HUES64 (cell line): ENCODE results near the gene AVEN. TPM values are rescaled to one million over a fixed set of nuclear protein-coding genes. Genes with fewer than 3 reads are reported as not detected.

Experiments used
- H3K27ac ChIP-seq: 2 replicates; pipeline ENCODE4 v1.7.0; 2013; ENCODE audit warnings: low read depth, low read length, inconsistent platforms
- H3K27me3 ChIP-seq: 2 replicates; pipeline ENCODE4 v1.6.1; 2013; ENCODE audit warnings: mild to moderate bottlenecking, low read length; ENCODE audit not compliant: insufficient read depth
- H3K36me3 ChIP-seq: 2 replicates; pipeline ENCODE4 v1.6.1; 2013; ENCODE audit warnings: mild to moderate bottlenecking, low read length; ENCODE audit not compliant: insufficient read depth
- H3K4me1 ChIP-seq: 2 replicates; pipeline ENCODE4 v1.6.1; 2013; ENCODE audit warnings: mild to moderate bottlenecking, low read length, moderate library complexity; ENCODE audit not compliant: insufficient read depth
- H3K4me3 ChIP-seq: 2 replicates; pipeline ENCODE4 v1.5.1; 2013; ENCODE audit warnings: mild to moderate bottlenecking, low read length, moderate library complexity
- H3K9ac ChIP-seq: 2 replicates; pipeline ENCODE4 v1.6.1; 2013; ENCODE audit warnings: mild to moderate bottlenecking, low read depth, low read length
- H3K9me3 ChIP-seq: 2 replicates; pipeline ENCODE4 v1.6.1; 2013; ENCODE audit warnings: low read depth, low read length; ENCODE audit not compliant: insufficient read depth
- WGBS: fragments of 150-250, 120-280 bp; methylation state at CpG from one replicate; pipeline ENCODE4 v1.1.7; 2013; ENCODE audit warnings: missing lambda C conversion rate; 5-methylcytosine and 5-hydroxymethylcytosine counted together
- polyA plus RNA-seq, 2 experiments: library from polyadenylated mRNA; stranded (reverse); fragments of 50-300 nt; gene quantifications; one replicate each; pipeline ENCODE4 v1.2.3, GENCODE V29; 2013

AVEN gene, protein sequence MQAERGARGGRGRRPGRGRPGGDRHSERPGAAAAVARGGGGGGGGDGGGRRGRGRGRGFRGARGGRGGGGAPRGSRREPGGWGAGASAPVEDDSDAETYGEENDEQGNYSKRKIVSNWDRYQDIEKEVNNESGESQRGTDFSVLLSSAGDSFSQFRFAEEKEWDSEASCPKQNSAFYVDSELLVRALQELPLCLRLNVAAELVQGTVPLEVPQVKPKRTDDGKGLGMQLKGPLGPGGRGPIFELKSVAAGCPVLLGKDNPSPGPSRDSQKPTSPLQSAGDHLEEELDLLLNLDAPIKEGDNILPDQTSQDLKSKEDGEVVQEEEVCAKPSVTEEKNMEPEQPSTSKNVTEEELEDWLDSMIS
- polyA plus RNA-seq (2013, experiment 1 of 2): 19.6 TPM
- polyA plus RNA-seq (2013, experiment 2 of 2): 19.0 TPM

DNA sequence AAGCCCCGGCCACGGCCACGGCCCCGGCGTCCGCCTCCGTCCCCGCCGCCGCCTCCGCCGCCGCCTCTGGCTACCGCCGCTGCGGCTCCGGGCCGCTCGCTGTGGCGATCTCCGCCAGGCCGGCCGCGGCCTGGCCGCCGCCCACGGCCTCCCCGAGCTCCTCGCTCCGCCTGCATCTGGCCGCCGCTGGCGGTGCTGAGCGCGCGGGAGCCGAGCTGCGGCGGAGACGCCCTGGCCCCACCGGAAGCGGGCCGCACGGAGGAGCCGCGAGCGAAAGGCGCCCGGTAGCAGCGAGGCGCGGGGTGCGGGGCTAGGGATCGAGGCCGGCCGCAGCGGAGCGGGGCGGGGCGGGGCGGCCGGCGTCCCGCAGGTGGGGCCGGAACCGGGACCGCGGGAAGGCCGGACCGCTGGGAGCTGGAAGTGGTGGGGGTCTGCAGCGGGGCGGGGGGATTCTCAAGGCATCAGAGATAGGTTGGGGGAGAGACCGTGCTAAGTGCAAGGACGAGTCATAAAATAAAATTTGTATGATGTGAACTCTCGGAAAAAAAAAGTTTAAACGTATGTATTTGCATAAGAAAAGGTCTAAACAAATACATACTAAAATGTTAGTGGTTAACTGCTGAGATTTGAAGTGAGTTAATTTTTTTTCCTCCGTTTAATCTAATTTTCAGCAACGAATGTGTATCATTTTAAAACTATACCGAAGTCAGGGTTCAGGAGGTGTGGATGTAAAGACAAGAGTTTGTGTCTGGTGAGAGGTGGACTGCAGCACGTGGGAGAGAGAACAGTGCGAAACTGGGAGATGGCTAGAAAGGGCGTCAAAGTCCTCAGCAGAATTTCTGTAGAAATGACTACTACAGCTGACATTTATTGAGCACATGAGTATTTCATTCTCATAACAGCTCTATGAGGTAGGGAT, at the start of gene AVEN:
AVEN (minus strand) TSS at position 334 of the 919 bp plus-strand sequence; CDS start at position 176, 158 bp downstream.
- Histone ChIP-seq H3K27ac (peak within 1 kb of the TSS; percentile 84; the same call in 1 of the 2 replicates), H3K4me3 (peak within 1 kb of the TSS; percentile 81), H3K9me3 (no peaks in the 10 kb centered on the region), H3K9ac (peak within 1 kb of the TSS; percentile 93), H3K27me3 (peaks cover 29% of the 10 kb centered on the region), H3K36me3 (no peaks in the 10 kb centered on the region), H3K4me1 (peaks cover 5% of the 10 kb centered on the region)
- 2% methylated on average over 80 of the region's 82 CpGs for WGBS

DNA sequence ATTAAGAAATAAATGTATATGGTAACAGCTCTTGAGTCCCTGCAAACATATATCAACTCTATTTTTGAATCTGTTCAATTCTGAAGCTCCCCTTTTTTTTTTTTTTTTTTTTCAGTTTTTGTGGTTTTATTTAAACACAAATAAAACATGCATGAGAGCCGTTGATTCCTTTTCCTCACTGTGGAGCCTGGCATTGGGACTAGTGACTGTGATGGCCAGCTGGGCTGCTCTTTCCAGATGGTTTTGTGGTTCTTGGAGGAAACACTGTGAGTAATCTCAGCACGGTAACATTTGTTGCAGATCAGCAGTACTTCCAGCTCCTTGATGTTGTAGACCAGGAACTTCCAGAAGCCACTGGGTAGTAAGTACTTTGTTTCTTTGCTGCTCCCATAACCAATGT, 46.7 kb upstream of the AVEN start:
- WGBS: 92% methylated on average over 2 of the region's 2 CpGs
- H3K27ac ChIP-seq: no peak overlapping the region

GRCh38 chr15:34084086-34084485, 45.1 kb upstream of the AVEN start:
- WGBS: 93% methylated on average over 7 of the region's 7 CpGs

More for the DNA sequence above, 46.7 kb upstream of the AVEN start:
- Histone ChIP-seq H3K9ac (no peak overlapping the region), H3K27me3 (no peaks in the 10 kb centered on the region), H3K4me3 (no peak overlapping the region), H3K4me1 (no peaks in the 10 kb centered on the region), H3K9me3 (no peaks in the 10 kb centered on the region), H3K36me3 (peaks cover 55% of the 10 kb centered on the region)

DNA sequence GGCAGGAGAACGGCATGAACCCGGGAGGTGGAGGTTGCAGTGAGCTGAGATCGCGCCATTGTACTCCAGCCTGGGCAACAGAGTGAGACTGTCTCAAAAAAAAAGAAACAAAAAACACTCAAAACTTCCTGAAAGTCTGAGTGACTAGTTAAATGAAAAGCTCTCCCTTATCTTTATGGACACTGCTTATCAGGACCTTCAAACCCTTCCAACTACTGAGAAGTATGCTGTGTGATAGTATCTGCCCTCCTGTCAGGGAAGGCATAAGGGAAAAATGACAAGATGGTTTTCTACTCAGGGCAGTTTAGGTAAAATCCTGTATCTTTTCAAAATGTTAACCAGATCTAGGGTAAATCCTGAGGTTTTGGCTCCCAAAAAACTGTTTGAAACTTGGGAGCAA, 40.9 kb upstream of the AVEN start:
- Histone ChIP-seq H3K9ac (no peak overlapping the region), H3K27me3 (no peaks in the 10 kb centered on the region), H3K4me3 (no peak overlapping the region), H3K36me3 (peaks cover 16% of the 10 kb centered on the region), H3K4me1 (no peaks in the 10 kb centered on the region), H3K27ac (no peak overlapping the region), H3K9me3 (no peaks in the 10 kb centered on the region)
- 98% methylated on average over 4 of the region's 4 CpGs for WGBS

More at GRCh38 chr15:34084086-34084485, 45.1 kb upstream of the AVEN start:
- Histone ChIP-seq H3K27me3 (no peaks in the 10 kb centered on the region), H3K36me3 (peaks cover 48% of the 10 kb centered on the region), H3K27ac (no peak overlapping the region), H3K9ac (no peak overlapping the region), H3K9me3 (no peaks in the 10 kb centered on the region), H3K4me1 (no peaks in the 10 kb centered on the region), H3K4me3 (no peak overlapping the region)

DNA sequence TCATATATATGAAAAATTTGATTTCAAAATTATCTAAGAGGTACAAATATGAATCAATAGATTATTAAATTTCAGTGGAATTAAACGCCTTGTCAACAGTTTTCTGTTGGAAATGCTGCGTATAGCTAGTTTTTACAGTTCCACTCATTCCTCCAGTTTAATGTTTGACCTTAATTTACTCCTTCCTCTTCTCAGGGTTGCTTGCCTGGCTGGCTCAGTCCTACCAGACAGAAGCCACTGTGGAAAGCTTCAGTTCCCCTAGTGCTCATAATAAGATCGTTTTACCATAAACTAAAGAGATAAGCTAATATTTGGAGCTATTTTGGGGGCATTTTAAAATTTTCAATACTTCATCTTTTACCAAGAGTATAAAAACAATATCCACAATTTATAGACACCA, 39.9 kb upstream of the AVEN start:
- no peaks in the 10 kb centered on the region for H3K4me1 ChIP-seq
- H3K36me3 ChIP-seq: peaks cover 8% of the 10 kb centered on the region
- 89% methylated on average over 3 of the region's 3 CpGs for WGBS
- no peaks in the 10 kb centered on the region for H3K27me3 ChIP-seq
- no peak overlapping the region for H3K27ac ChIP-seq
- no peaks in the 10 kb centered on the region for H3K9me3 ChIP-seq
- no peak overlapping the region for H3K4me3 ChIP-seq
- no peak overlapping the region for H3K9ac ChIP-seq

GRCh38 chr15:34076785-34077184, 37.8 kb upstream of the AVEN start:
- Histone ChIP-seq H3K4me3 (no peak overlapping the region), H3K4me1 (no peaks in the 10 kb centered on the region), H3K27me3 (no peaks in the 10 kb centered on the region), H3K27ac (no peak overlapping the region), H3K9ac (no peak overlapping the region), H3K36me3 (no peaks in the 10 kb centered on the region), H3K9me3 (no peaks in the 10 kb centered on the region)
- WGBS: 92% methylated on average over 4 of the region's 4 CpGs

GRCh38 chr15:34070003-34070402, 31.0 kb upstream of the AVEN start:
- H3K27me3 ChIP-seq: no peaks in the 10 kb centered on the region
- H3K4me3 ChIP-seq: no peak overlapping the region
- WGBS: 80% methylated on average over 5 of the region's 6 CpGs
- no peak overlapping the region for H3K9ac ChIP-seq
- no peak overlapping the region for H3K27ac ChIP-seq
- no peaks in the 10 kb centered on the region for H3K9me3 ChIP-seq
- no peaks in the 10 kb centered on the region for H3K36me3 ChIP-seq
- no peaks in the 10 kb centered on the region for H3K4me1 ChIP-seq

DNA sequence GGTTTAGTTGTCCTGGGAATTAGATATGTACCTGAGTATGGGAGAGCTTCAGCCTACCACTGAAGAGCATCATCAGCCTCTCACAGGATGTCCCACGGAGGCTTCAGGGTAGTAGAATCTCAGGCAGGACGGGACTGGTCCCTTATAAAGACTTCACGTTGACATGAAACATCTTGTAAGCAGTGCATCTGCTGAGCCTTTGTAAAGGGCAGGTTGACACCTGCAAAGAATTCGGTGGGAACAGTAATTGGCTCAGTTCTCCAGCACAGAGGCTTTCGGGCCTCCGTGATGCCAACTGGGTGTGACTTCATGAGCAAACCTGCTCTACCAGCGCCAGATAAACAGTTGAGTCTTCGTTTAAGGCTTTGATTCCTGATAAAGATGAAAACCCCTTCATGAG, 26.9 kb upstream of the AVEN start:
- Histone ChIP-seq H3K4me1 (no peaks in the 10 kb centered on the region), H3K27me3 (no peaks in the 10 kb centered on the region), H3K4me3 (no peak overlapping the region), H3K36me3 (no peaks in the 10 kb centered on the region), H3K9ac (no peak overlapping the region), H3K27ac (no peak overlapping the region), H3K9me3 (no peaks in the 10 kb centered on the region)
- WGBS: 90% methylated on average over 8 of the region's 8 CpGs

GRCh38 chr15:34065261-34065660, 26.3 kb upstream of the AVEN start:
- WGBS: 100% methylated on average over 2 of the region's 3 CpGs
- no peak overlapping the region for H3K27ac ChIP-seq

DNA sequence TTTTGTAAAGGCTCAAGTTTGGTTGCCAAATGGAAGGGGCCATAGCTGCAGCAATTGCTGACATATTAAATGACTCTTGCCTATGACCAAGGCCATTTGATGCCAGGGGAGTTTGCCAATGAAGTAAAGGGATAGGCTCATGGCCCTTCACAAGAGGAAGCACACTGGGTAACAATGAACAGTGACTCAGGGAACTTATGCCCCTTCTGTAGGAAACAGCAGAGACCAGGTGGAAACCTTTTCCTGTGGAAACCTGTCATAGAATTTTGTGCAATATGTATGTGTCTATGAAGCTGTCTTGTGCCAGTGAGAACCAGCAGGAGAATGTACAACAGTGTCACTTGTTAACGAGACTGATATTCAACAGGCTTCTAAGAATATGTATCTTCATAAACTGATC, 25.4 kb upstream of the AVEN start:
- Histone ChIP-seq H3K9me3 (no peaks in the 10 kb centered on the region), H3K36me3 (no peaks in the 10 kb centered on the region), H3K27ac (no peak overlapping the region), H3K9ac (no peak overlapping the region), H3K4me3 (no peak overlapping the region), H3K27me3 (no peaks in the 10 kb centered on the region), H3K4me1 (no peaks in the 10 kb centered on the region)
- WGBS: 0% methylated on average over 1 of the region's 1 CpG

More at GRCh38 chr15:34065261-34065660, 26.3 kb upstream of the AVEN start:
- H3K9ac ChIP-seq: no peak overlapping the region
- H3K27me3 ChIP-seq: no peaks in the 10 kb centered on the region
- no peaks in the 10 kb centered on the region for H3K4me1 ChIP-seq
- no peaks in the 10 kb centered on the region for H3K9me3 ChIP-seq
- no peak overlapping the region for H3K4me3 ChIP-seq
- no peaks in the 10 kb centered on the region for H3K36me3 ChIP-seq

- 84% methylated on average over 3 of the region's 3 CpGs for WGBS
- Histone ChIP-seq H3K36me3 (no peaks in the 10 kb centered on the region), H3K27me3 (no peaks in the 10 kb centered on the region), H3K9ac (no peak overlapping the region), H3K9me3 (no peaks in the 10 kb centered on the region), H3K4me1 (0 out of 2 replicates have a peak, but pooled peaks cover 3% of the 10 kb centered on the region), H3K4me3 (no peak overlapping the region), H3K27ac (no peak overlapping the region)
Measured at GRCh38 chr15:34059946-34060345, 20.9 kb upstream of the AVEN start.
